Transverse colon (tissue), 4 donors: Measurements from ENCODE around the gene UFSP2. TPM values are rescaled to one million over a fixed set of nuclear protein-coding genes. Genes with fewer than 3 reads are reported as not detected.

Experiments
- DNase-seq: peaks from one replicate; pipeline ENCODE4 v3.0.0-alpha.2; 2019
- H3K27ac ChIP-seq, 4 donors: fragments of 200-600 bp; sonication (generic); 2 replicates each; pipeline ENCODE4 v1.5.1; 2016 to 2018; ENCODE audit warnings: inconsistent platforms in 4 of 4
- H3K27me3 ChIP-seq: fragments of 200-600 bp; sonication (generic); 2 replicates; pipeline ENCODE4 v1.5.1; 2017; ENCODE audit warnings: inconsistent platforms
- H3K36me3 ChIP-seq, 4 donors: fragments of 200-600 bp; sonication (generic); 2 replicates each; pipeline ENCODE4 v1.5.1; 2017 to 2019; ENCODE audit warnings: inconsistent platforms in 4 of 4
- H3K4me1 ChIP-seq, 4 donors: fragments of 200-600 bp; sonication (generic); 2 replicates each; pipeline ENCODE4 v1.5.1; 2017 to 2020; ENCODE audit warnings: inconsistent platforms in 4 of 4
- H3K4me3 ChIP-seq, 4 donors: fragments of 200-600 bp; sonication (generic); 1 replicate in 1 of 4; 2 replicates in 3 of 4; pipeline versions ENCODE4 v1.5.1 to v1.6.1; 2017 to 2019; ENCODE audit warnings: inconsistent platforms in 4 of 4
- H3K9me3 ChIP-seq, 2 donors: fragments of 200-600 bp; sonication (generic); 2 replicates each; pipeline ENCODE4 v1.5.1; 2017 to 2019; ENCODE audit warnings: inconsistent platforms in 2 of 2
- CTCF ChIP-seq, 5 experiments: fragments of 200-600 bp in 3 of 5; fragments of 450-650 bp in 2 of 5; sonication (generic) in 3 of 5; IDR thresholded peaks; 1 replicate in 2 of 5; 2 replicates in 3 of 5; pipeline ENCODE4 v1.5.1; 2016 to 2017; ENCODE audit warnings: antibody characterized with exemption in 5 of 5, inconsistent platforms in 3 of 5, mild to moderate bottlenecking in 2 of 5, moderate library complexity in 1 of 5
- EP300 ChIP-seq: sonication (generic); formaldehyde crosslinking; IDR thresholded peaks from one replicate; pipeline ENCODE4 v1.6.1; 2017; ENCODE audit warnings: antibody characterized with exemption, low read depth
- POLR2A ChIP-seq: fragments of 450-650 bp; IDR thresholded peaks from one replicate; pipeline ENCODE4 v1.6.1; 2016; ENCODE audit warnings: antibody characterized with exemption, mild to moderate bottlenecking, moderate library complexity
- POLR2AphosphoS5 ChIP-seq, 3 donors: sonication (generic); formaldehyde crosslinking; IDR thresholded peaks; one replicate each; pipeline ENCODE4 v1.6.1; 2016; ENCODE audit warnings: antibody characterized with exemption in 3 of 3
- WGBS, 2 donors: methylation state at CpG; one replicate each; pipeline ENCODE4 v1.1.5; 2018; ENCODE audit warnings: low coverage in 1 of 2; 5-methylcytosine and 5-hydroxymethylcytosine counted together
- in situ Hi-C, 4 donors: fragments of 200-750 bp; cut with MboI; loops; one replicate each; pipeline versions ENCODE4 v1.15.0 to v1.15.1; 2017; ENCODE audit warnings: low sequenced_read_pairs in 3 of 4, low pct_ligation_motif_present in 1 of 4, low pct_unique_long_range_greater_than_20kb in 1 of 4
- intact Hi-C: fragments of 100-400 bp; cut with DNase I; formaldehyde crosslinking; loops from one replicate; pipeline ENCODE4 v1.15.1; 2023; ENCODE audit warnings: low total_unique reads
- total RNA-seq, 4 donors: library from RNA; depleted of rRNA; stranded (reverse); fragments of >200 nt; gene quantifications; one replicate each; pipeline ENCODE4 v1.1.0, GENCODE V29; 2016

UFSP2 gene
- total RNA-seq, 4 donors from 2014 or later: 5.2 to 48.4 (median 21.5) TPM

DNA sequence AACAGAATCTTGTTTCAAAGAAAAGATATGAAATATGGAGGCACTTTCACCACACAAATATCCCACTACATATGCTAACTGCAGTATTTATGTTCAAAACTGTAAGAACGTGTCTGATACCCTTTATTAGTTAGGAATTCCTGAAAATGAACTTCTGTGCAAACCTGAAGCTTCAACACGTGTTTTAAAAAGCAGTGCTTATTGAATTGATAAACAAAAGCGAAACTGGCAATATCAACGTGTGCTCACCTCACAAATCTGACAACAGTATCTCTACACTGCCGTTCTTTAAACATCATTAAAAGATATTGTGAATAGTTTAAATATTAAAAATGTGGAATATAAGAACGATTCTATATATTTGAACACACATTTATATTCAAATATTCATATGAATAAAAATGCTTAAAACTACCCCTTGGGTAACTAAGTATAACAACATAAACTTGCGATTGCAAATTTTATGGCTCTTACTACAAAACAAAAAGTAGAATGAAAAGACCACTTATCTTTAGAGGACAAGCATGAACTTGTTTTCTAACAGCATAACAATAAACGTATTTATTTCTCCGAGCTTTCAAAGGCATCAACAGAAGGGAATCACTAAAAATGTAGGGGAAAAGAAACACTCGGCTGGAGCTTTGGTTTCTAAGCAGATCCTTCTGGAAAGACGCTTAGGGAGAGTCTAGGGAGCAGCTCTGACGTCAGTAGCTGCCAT lies 30.4 kb downstream of the UFSP2 start, which contains the start of gene LRP2BP:
TSS of gene LRP2BP (minus strand) at position 687 of the 718 bp plus-strand sequence. CDS start 17,738 bp downstream, outside the sequence.
- Histone ChIP-seq H3K27me3 (no peaks in the 10 kb centered on the region), H3K4me3 (peak within 1 kb of the TSS; percentile 57 to 80 (median 68)), H3K4me1 (peaks cover 2 to 42% (median 17%) of the 10 kb centered on the region in 4 donors), H3K9me3 (no peaks in the 10 kb centered on the region), H3K27ac (peak within 1 kb of the TSS; percentile 97 to 100 (median 99)), H3K36me3 (peaks cover 0 to 6% (median 0%) of the 10 kb centered on the region in 4 donors)
- in situ Hi-C loops: loop anchor here in 2 of 4 donors (10.0 kb wide), 2 partner anchors 181 to 191 kb away; partner anchors contain the start of genes CFAP97 (in 1 of the 2) and SNX25 (in 1 of the 2)
- intact Hi-C loops: loop anchor here (5.0 kb wide), 1 partner anchor 188 kb away; the partner anchor contains the start of gene SNX25
- 2 to 3% methylated on average over 12 of the region's 12 CpGs for WGBS, 2 donors
- TF ChIP-seq EP300 (peak; percentile 11), POLR2A (no peak)
- DNase-seq: no peak

GRCh38 chr4:185394568-185395237 lies 31.1 kb downstream of the UFSP2 start:
- Histone ChIP-seq H3K36me3 (no peaks in the 10 kb centered on the region), H3K4me1 (peaks cover 2 to 35% (median 13%) of the 10 kb centered on the region in 4 donors), H3K9me3 (no peaks in the 10 kb centered on the region), H3K4me3 (peak overlapping the region; percentile 57 to 80 (median 68)), H3K27me3 (no peaks in the 10 kb centered on the region), H3K27ac (peak overlapping the region; percentile 97 to 100 (median 99))
- intact Hi-C loops: loop anchor here (5.0 kb wide), 1 partner anchor 187 kb away; the partner anchor contains the start of gene SNX25
- TF ChIP-seq CTCF (IDR thresholded peaks at IDR 0.05) (no peak), POLR2AphosphoS5 (IDR thresholded peaks at IDR 0.05) (no peak), EP300 (no peak), POLR2A (no peak)
- 54 to 64% methylated on average over 12 of the region's 12 CpGs for WGBS, 2 donors
- no peak for DNase-seq
- in situ Hi-C loops: loop anchor here in 2 of 4 donors (10.0 kb wide), 2 partner anchors 180 to 190 kb away; partner anchors contain the start of genes CFAP97 (in 1 of the 2) and SNX25 (in 1 of the 2)

GRCh38 chr4:185392156-185392555 lies 33.6 kb downstream of the UFSP2 start:
- TF ChIP-seq CTCF (IDR thresholded peaks at IDR 0.05): no peak
- no peak for TF ChIP-seq POLR2A
- no peak for TF ChIP-seq POLR2AphosphoS5 (IDR thresholded peaks at IDR 0.05)
- no peak for TF ChIP-seq EP300
- intact Hi-C loops: no loop called here
- Histone ChIP-seq H3K27ac (no peak overlapping the region), H3K27me3 (no peaks in the 10 kb centered on the region), H3K4me3 (no peak overlapping the region), H3K36me3 (no peaks in the 10 kb centered on the region), H3K4me1 (peaks cover 0 to 11% (median 4%) of the 10 kb centered on the region in 4 donors), H3K9me3 (no peaks in the 10 kb centered on the region)
- 85 to 94% methylated on average over 1 of the region's 1 CpG for WGBS, 2 donors
- in situ Hi-C loops: loop anchor here in 2 of 4 donors (10.0 kb wide), 2 partner anchors 177 to 187 kb away; partner anchors contain the start of genes CFAP97 (in 1 of the 2) and SNX25 (in 1 of the 2)
- DNase-seq: no peak

GRCh38 chr4:185390941-185391340 lies 34.8 kb downstream of the UFSP2 start:
- intact Hi-C loops (no loop called here), in situ Hi-C loops (loop anchor here in 2 of 4 donors (10.0 kb wide), 2 partner anchors 176 to 186 kb away; partner anchors contain the start of genes CFAP97 (in 1 of the 2) and SNX25 (in 1 of the 2))
- WGBS, 2 donors: 83 to 94% methylated on average over 4 to 6 of the region's 6 CpGs
- no peak overlapping the region for H3K27ac ChIP-seq
- no peak for DNase-seq
- TF ChIP-seq POLR2A (no peak), EP300 (no peak), POLR2AphosphoS5 (IDR thresholded peaks at IDR 0.05) (no peak), CTCF (IDR thresholded peaks at IDR 0.05) (no peak)
- H3K27me3 ChIP-seq: no peaks in the 10 kb centered on the region
- peaks cover 0 to 6% (median under 1%) of the 10 kb centered on the region in 4 donors for H3K4me1 ChIP-seq
- no peaks in the 10 kb centered on the region for H3K9me3 ChIP-seq
- no peak overlapping the region for H3K4me3 ChIP-seq
- no peaks in the 10 kb centered on the region for H3K36me3 ChIP-seq
